ENCODE data around the gene UBE2O.

UBE2O gene

DNA sequence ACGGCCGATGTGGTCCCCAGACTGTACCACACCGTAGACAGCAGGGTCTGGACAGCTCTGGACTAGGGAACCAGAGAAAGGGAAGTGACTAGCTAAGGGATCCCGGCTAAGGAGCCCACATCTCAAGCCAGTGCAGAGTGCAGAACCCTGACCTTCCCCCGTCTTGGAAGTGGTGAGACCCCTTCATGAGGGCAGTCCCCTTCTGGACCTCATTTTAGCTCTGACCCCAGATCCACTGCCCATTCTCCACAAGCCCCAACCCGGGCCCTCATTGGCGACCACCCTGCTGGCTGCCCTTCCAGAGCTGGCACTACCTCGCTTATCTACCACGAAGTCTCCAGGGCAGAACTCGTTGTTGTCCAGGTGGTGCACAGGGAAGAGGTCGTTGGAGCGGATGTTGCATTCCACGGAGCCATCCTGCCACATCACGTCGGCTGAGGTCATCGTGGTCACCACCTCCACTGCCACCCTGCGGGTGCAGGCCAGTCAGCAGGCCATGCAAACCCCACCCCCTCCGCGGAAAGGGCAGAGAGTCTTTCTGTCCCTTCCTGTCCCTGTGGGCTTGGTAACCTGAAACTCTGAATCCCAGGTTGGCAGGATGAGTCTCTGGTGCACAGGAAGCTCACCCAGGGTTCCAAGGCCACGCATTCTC, 54.3 kb downstream of the UBE2O start:
- CTCF ChIA-PET: interaction anchor here (0.8 to 5.2 kb wide), 28 partner anchors 9 to 385 kb away, joined by 3 to 133 read pairs (median 5); partner anchors contain the start of genes AANAT, PRPSAP1 and SPHK1
- Mint-ChIP-seq H3K4me1 (no peaks in the 10 kb centered on the region), H3K36me3 (peaks cover 52% of the 10 kb centered on the region), H3K9me3 (no peaks in the 10 kb centered on the region), H3K27me3 (no peaks in the 10 kb centered on the region), H3K4me3 (no peak overlapping the region), H3K27ac (no peak overlapping the region)
- DNase-seq: no peak

DNA sequence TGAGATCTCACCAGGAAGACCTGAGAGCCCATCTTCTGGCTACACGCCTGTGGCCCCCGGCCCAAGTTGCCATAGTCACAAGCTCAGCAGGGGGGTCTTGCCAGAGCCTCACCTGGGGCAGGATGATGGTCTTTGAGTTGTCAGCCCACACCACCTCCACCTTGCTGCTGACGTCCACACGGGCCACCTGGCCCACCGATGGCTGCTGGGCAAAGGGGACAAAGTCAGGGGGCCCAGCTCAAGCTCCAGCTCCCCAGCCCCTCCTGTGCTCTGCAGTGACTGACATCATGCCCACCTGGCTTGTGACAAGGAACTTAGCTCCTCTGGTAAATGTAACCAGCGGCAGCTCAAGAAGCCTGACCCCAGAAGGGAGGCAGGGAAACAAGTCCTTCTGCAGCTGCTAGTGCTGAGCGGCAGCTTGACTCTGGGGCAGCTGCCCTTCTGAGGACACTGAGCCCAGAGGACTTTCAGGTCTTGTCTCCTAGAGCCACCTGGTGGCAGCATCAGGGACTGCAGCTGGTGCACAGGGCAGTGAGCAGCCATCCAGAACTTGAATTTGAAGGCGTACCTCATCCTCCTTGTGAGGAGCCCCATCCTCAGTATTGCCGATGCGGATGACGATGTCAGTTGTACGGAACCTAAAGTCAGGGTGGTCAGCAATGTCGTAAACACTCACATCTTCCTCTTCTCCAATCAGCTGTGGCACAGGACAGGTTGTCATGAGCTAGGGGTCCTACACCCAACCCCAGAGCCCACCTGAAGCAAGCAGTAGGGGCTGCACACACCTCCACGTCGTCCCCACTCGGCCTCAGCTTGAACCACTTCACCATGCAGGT, 55.0 kb downstream of the UBE2O start:
- DNase-seq: peak; percentile 91
- Mint-ChIP-seq H3K4me3 (no peak overlapping the region), H3K27ac (peak overlapping the region; percentile 7), H3K36me3 (peaks cover 52% of the 10 kb centered on the region), H3K27me3 (no peaks in the 10 kb centered on the region), H3K4me1 (no peaks in the 10 kb centered on the region), H3K9me3 (no peaks in the 10 kb centered on the region)
- CTCF ChIA-PET: interaction anchor here (0.6 to 5.2 kb wide), 38 partner anchors 10 to 389 kb away, joined by 3 to 133 read pairs (median 4); partner anchors contain the start of genes AANAT, PRPSAP1 and SPHK1

GRCh38 chr17:76397184-76397583, 55.8 kb downstream of the UBE2O start:
- H3K27me3 Mint-ChIP-seq: no peaks in the 10 kb centered on the region
- H3K4me3 Mint-ChIP-seq: no peak overlapping the region
- peaks cover 48% of the 10 kb centered on the region for H3K36me3 Mint-ChIP-seq
- peak overlapping the region; percentile 7 for H3K27ac Mint-ChIP-seq
- DNase-seq: no peak
- H3K9me3 Mint-ChIP-seq: no peaks in the 10 kb centered on the region
- H3K4me1 Mint-ChIP-seq: no peaks in the 10 kb centered on the region
- CTCF ChIA-PET: interaction anchor here (0.6 to 5.2 kb wide), 30 partner anchors 9 to 389 kb away, joined by 3 to 133 read pairs (median 4); partner anchors contain the start of genes PRPSAP1 and SPHK1

DNA sequence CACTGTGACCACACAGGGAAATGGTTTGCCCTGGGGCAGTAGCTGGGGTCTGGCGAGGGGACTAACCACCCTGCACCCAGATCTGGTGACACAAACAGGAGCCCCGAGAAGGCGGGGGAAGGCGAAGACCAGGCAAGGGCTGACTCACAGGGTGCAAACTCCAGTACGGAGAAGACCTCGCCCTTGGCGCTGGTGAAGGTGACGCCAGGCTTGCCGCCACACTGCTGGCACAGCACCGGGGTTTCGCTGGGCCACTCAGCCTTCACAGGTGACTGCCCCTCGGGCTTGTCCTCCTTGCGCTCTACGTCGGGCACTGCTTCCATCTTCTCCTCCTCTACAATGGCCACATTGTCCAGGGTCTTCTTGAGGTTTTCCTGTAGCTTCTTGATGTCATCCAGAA, 57.0 kb downstream of the UBE2O start:
- Mint-ChIP-seq H3K4me1 (no peaks in the 10 kb centered on the region), H3K27me3 (no peaks in the 10 kb centered on the region), H3K27ac (no peak overlapping the region), H3K9me3 (no peaks in the 10 kb centered on the region), H3K4me3 (no peak overlapping the region), H3K36me3 (peaks cover 39% of the 10 kb centered on the region)
- CTCF ChIA-PET: interaction anchor here (1.1 to 5.2 kb wide), 5 partner anchors 8 to 164 kb away, joined by 3 to 133 read pairs (median 6); no protein-coding TSS in a partner anchor
- no peak for DNase-seq

GRCh38 chr17:76394166-76394565, 58.8 kb downstream of the UBE2O start:
- Mint-ChIP-seq H3K4me1 (no peaks in the 10 kb centered on the region), H3K4me3 (no peak overlapping the region), H3K27ac (no peak overlapping the region), H3K9me3 (no peaks in the 10 kb centered on the region), H3K27me3 (no peaks in the 10 kb centered on the region), H3K36me3 (peaks cover 32% of the 10 kb centered on the region)
- DNase-seq: no peak
- CTCF ChIA-PET: interaction anchor here (1.0 to 1.7 kb wide), 2 partner anchors 14 to 90 kb away, joined by 4 read pairs; no protein-coding TSS in a partner anchor

DNA sequence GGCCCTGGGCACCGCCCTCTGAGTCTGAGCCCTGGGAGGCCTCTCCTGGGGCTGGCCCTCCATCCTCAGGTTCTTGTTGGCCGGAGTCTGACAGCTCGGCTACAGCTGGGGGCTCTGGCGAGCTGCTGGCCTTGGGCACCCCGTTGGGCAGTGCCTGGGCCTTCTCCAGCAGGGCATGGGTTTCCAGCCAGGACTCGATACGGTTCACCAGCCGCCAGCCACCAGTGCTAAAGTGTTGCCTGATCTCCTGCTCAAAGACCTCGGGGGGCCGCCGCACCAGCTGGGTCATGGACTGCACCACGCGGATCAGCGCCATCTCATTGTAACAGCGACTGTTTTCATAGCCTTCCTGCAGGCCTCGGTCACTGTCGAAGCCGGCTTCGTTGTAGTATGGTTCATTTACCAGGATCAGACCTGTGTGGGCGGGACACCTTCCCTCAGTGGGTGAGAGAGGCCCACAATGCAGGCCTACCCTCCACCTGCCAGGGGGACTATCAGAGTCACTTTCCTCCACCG, 61.7 kb downstream of the UBE2O start:
- Mint-ChIP-seq H3K4me3 (no peak overlapping the region), H3K9me3 (no peaks in the 10 kb centered on the region), H3K4me1 (peaks cover 2% of the 10 kb centered on the region), H3K36me3 (peaks cover 17% of the 10 kb centered on the region), H3K27me3 (peaks cover 6% of the 10 kb centered on the region), H3K27ac (no peak overlapping the region)
- CTCF ChIA-PET: interaction anchor here (0.6 kb wide), 1 partner anchor 20 kb away, joined by 5 read pairs; no protein-coding TSS in a partner anchor
- DNase-seq: no peak

DNA sequence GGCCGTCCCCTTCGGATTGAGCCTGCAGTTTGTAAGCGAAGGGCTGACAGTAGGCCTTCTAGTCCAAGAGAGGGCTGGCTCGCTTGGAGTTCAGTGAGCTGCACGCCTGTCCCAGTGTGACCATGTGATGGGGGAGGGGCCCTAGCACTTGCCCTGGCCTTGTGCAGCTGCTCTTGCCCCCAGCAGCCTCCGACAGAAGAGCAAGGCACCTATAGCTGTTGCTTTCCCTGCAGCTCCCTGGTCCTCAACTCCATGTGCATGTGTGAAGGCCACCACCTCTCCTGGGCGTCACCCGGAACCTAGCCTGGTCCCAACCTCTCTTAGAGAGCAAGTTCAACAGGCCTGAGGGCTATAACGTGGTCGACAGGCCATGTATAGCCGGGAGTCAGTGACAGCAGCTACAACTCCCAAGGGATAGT, 62.9 kb downstream of the UBE2O start:
- no peaks in the 10 kb centered on the region for H3K9me3 Mint-ChIP-seq
- peaks cover 16% of the 10 kb centered on the region for H3K27me3 Mint-ChIP-seq
- DNase-seq: no peak
- peaks cover 13% of the 10 kb centered on the region for H3K36me3 Mint-ChIP-seq
- no peak overlapping the region for H3K27ac Mint-ChIP-seq
- peaks cover 9% of the 10 kb centered on the region for H3K4me1 Mint-ChIP-seq
- H3K4me3 Mint-ChIP-seq: no peak overlapping the region
- CTCF ChIA-PET: interaction anchor here (0.9 kb wide), 1 partner anchor 9 kb away, joined by 5 read pairs; no protein-coding TSS in a partner anchor

DNA sequence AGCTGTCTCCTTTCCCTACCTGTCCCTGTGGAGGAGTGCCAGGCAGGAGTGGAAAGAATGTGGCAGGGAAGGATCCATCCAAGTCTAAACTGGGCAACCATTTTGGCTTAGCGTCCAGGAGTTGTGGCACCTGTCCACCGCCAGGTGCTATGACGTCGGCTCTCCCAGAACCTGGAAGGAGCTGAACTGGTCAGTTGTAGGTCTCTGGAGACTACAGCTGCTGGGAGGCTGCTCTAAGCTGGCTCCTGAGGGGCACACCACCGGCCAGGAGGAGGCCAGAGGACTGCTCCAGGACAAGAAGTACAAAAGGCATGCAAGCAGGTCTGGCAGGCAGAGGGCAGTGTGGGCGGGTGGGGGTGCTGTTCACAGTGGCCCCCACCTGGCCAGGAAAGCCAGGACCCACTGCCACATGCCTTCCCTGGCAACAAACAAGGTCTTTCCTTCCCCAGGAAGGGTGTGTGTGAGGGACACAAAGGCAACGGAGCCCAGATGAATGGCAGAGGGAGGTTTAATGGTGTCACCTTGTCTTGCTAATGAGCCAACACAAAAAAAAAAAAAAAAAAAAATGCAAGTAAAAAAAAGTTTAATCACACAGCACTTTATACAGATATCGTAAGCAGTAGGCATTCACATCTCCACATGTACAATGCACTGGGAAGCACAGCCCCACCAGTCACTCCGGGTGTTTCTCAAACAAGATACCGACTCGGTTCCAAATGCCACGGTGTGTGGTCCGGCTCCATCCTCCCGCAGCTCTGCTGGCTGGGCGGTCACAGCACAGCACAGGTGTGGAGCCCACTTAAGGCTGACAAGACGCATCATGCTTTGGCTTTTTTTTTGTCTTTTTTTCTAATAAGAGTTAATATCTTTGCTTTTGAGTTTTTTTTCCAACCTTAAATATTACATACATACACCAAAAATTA, 63.7 kb downstream of the UBE2O start:
- H3K4me1 Mint-ChIP-seq: peaks cover 9% of the 10 kb centered on the region
- H3K36me3 Mint-ChIP-seq: peaks cover 11% of the 10 kb centered on the region
- H3K9me3 Mint-ChIP-seq: no peaks in the 10 kb centered on the region
- CTCF ChIA-PET: interaction anchor here (0.9 kb wide), 1 partner anchor 8 kb away, joined by 5 read pairs; no protein-coding TSS in a partner anchor
- peaks cover 23% of the 10 kb centered on the region for H3K27me3 Mint-ChIP-seq
- no peak overlapping the region for H3K27ac Mint-ChIP-seq
- DNase-seq: no peak
- no peak overlapping the region for H3K4me3 Mint-ChIP-seq

GRCh38 chr17:76386966-76387765, 65.8 kb downstream of the UBE2O start:
- Mint-ChIP-seq H3K9me3 (no peaks in the 10 kb centered on the region), H3K27ac (no peak overlapping the region), H3K4me1 (peaks cover 16% of the 10 kb centered on the region), H3K36me3 (peaks cover 4% of the 10 kb centered on the region), H3K27me3 (peaks cover 41% of the 10 kb centered on the region), H3K4me3 (no peak overlapping the region)
- CTCF ChIA-PET: interaction anchor here (0.9 to 4.4 kb wide), 12 partner anchors 9 to 373 kb away, joined by 3 to 51 read pairs (median 6); partner anchors contain the start of genes PRPSAP1 and RHBDF2
- DNase-seq: no peak

DNA sequence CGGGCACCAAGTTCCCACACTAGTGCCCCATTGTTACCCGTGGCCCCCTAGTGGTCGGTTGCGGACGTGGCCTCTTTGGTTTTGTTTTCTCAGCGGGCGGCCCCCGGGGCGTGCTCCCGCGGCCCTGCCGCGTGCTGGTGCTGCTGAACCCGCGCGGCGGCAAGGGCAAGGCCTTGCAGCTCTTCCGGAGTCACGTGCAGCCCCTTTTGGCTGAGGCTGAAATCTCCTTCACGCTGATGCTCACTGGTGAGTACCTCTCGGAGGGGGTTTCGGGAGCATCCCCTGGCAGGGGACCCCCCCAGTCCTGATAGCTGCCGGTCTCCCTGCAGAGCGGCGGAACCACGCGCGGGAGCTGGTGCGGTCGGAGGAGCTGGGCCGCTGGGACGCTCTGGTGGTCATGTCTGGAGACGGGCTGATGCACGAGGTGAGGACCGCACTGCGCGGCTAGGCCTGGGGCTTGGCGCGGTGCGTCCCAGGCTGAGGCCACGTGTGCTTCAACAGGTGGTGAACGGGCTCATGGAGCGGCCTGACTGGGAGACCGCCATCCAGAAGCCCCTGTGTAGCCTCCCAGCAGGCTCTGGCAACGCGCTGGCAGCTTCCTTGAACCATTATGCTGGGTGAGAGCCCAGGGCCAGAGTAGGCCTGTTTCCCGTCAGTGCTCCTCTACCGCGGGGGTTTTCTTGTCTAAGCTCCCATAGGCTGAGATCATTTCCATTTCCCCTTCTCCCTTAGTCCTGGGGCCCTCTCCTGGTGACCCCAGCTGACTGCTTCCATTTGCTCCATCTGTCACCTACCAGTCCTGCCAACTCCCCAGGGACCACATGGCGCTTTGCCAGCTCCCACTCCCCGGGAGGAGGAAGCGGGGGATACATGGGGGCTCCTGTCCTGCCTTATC, 66.8 kb downstream of the UBE2O start:
- H3K4me1 Mint-ChIP-seq: peaks cover 19% of the 10 kb centered on the region
- peak overlapping the region; percentile 59 for H3K4me3 Mint-ChIP-seq
- CTCF ChIA-PET: interaction anchor here (1.0 to 4.4 kb wide), 20 partner anchors 9 to 372 kb away, joined by 3 to 51 read pairs (median 6); partner anchors contain the start of genes EXOC7, PRPSAP1 and RHBDF2
- H3K9me3 Mint-ChIP-seq: no peaks in the 10 kb centered on the region
- DNase-seq: peak; percentile 91
- H3K27me3 Mint-ChIP-seq: peaks cover 52% of the 10 kb centered on the region
- H3K27ac Mint-ChIP-seq: peak overlapping the region; percentile 65
- peaks cover 4% of the 10 kb centered on the region for H3K36me3 Mint-ChIP-seq

DNA sequence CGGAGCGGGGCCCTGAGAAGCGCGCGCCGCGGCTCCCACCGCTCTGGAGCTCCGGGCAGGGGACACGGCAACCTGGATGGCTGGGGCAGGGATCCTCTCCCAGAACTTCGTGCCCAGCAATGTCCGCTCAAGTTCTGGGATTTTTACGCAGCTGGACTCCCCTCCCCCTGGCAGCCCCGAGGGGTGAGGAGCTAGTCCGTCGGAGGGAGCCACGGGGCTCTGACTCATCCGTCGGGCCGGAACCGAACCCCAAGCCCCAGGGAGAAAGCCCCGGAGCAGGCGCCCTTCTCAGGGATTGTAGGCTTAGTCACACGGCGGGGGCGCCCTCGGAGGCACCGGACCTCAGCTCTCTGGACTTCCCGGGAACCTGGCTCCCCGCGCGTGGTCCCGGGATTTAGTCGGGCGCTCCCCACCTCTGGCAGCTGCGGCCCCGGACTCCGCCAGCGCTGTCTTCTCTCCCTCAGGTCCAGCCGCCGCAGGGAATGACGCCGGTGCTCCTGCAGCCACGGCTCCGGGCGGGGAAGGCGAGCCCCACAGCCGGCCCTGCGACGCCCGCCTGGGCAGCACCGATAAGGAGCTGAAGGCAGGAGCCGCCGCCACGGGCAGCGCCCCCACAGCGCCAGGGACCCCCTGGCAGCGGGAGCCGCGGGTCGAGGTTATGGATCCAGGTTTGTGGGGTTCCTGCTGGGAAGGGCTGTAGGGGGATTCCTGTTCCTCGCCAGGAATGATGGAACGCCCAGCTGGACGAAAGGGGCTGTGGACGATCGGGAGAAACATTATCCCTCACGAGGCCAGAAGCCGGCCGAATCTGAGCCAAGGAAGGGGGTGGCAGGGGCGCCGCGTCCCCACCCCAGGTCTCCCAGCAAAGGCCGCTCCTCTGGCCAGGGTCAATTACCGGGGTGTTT, 67.7 kb downstream of the UBE2O start:
- H3K4me1 Mint-ChIP-seq: peaks cover 19% of the 10 kb centered on the region
- H3K4me3 Mint-ChIP-seq: peak overlapping the region; percentile 59
- CTCF ChIA-PET: interaction anchor here (0.5 to 4.4 kb wide), 28 partner anchors 9 to 803 kb away, joined by 3 to 51 read pairs (median 4); partner anchors contain the start of genes EXOC7, PRPSAP1 and QRICH2
- peaks cover 4% of the 10 kb centered on the region for H3K36me3 Mint-ChIP-seq
- no peak overlapping the region for H3K27ac Mint-ChIP-seq
- peak; percentile 56 for DNase-seq
- peaks cover 61% of the 10 kb centered on the region for H3K27me3 Mint-ChIP-seq
- no peaks in the 10 kb centered on the region for H3K9me3 Mint-ChIP-seq

Data from activated naive CD4-positive, alpha-beta T cell treated with anti-CD3 and anti-CD28 coated beads, Interleukin-2, amount 10 ng/mL, durations not matched to agents 7 days and 5 days (primary cell).